Epidermal melanocyte (primary cell): Measurements from ENCODE around the gene DDAH1.
A peak's percentile ranks its signal among the peaks of the same experiment; 100 is the strongest.

Experiments used
- DNase-seq: peaks from one replicate; pipeline ENCODE4 v3.0.0; 2011; ENCODE audit warnings: low spot score; ENCODE audit not compliant: insufficient read length

Gene DDAH1

DNA sequence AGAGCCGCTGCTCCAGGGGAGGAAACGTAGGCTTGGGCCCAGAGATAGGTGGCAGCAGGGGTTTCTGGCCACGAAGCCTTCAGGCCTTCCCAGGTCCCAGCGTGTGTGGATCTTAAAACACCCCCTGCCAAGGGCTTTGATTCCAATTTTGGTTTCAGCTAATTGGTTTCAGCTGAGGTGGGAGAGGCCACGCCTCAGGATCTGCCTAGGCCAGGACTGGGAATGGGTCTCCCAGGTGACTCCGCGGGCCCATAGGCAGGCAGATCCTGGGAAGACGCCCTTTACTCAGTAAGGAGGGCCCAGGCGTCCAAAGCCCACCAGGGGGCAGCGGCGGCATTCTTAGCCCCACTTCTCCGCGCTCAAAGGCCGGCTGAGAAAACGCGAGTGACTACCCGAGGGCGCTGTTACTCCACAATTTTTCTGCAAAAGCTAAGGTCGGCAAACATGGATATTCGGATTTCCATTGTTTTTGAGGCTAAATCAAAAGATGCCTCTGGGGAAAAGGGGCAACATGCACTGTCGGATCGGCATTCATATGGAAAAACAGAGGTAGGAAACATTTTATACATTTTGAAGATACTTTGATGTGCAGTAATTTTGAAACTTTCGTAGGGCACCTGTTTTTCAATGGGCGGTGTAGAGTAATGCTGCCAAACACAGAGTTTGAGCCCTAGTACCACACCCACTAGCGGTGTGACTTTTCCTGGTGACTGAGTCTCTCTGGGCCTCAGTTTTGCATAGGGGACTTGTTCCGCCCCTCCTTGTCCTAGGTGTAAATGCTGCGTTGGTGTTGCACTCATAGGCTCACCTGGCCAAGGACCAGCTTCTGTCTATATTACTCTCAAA lies 156.7 kb downstream of the DDAH1 start:
- peak; percentile 68 for DNase-seq

DNA sequence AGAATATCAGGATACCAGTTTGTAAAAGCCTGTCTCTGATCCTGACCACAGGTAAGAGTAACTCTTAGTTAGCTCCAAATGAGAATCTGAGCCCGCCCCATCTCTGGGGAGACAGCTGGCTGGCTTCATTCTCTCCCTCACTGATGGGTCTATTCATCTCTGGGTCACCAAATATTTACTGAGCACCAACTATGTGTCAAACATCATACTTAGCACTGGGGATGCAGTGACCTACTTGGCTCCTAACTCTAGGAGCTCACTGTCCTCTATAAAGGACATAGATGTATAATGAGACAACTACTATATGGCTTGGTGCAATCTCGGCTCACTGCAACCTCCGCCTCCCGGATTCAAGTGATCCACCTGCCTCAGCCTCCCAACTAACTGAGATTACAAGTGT lies 158.7 kb downstream of the DDAH1 start:
- no peak for DNase-seq

DNA sequence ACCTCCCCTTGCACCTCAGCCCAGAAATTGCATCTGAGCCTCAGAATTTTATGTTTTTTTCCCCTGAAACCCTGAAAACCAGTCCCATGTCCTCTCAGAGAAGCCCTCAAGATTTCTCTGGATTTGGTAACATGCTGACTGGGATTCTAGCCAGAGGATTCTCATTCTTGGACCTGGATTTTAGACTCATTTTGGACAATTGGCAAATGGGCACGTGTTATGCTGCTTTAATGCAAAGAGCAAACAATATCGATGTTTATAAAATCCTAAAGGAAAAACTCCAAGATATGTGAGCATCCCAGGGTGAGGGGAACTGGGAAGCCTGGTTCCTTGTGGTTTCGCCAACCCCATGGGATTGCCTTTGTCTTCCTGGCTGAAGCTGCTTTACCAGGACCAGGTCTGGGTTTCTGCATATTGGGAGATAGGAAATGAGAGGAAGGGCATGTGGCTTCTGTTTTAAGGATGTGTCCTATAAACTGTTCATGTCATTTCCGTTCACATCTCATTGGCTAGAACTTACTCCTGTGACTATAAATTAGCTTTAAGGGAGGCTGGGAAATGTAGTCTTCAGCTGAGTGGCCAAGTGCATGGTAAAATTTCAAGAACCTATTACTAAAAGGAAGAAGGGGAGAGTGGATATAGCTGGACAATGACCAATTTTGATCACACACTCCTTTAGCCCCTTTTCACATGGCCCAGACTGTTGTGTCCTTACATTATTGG lies 161.4 kb downstream of the DDAH1 start:
- DNase-seq = no peak

DNA sequence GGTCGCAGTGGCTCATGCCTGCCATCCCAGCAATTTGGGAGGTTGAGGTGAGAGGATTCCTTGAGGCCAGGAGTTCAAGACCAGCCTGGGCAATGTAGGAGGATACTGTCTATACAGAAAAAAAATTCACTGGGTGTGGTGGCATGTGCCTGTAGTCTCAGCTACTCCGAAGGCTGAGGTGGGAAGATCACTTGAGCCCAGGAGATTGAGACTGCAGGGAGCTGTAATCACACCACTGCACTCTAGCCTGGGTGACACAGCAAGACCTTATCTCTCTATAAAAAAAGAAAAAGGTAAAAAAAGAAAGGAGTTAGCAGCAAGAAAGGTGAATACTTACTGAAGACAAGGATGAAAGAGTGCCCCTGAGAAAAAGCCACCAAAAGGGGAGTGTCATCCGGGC lies 164.8 kb downstream of the DDAH1 start:
- no peak for DNase-seq

DNA sequence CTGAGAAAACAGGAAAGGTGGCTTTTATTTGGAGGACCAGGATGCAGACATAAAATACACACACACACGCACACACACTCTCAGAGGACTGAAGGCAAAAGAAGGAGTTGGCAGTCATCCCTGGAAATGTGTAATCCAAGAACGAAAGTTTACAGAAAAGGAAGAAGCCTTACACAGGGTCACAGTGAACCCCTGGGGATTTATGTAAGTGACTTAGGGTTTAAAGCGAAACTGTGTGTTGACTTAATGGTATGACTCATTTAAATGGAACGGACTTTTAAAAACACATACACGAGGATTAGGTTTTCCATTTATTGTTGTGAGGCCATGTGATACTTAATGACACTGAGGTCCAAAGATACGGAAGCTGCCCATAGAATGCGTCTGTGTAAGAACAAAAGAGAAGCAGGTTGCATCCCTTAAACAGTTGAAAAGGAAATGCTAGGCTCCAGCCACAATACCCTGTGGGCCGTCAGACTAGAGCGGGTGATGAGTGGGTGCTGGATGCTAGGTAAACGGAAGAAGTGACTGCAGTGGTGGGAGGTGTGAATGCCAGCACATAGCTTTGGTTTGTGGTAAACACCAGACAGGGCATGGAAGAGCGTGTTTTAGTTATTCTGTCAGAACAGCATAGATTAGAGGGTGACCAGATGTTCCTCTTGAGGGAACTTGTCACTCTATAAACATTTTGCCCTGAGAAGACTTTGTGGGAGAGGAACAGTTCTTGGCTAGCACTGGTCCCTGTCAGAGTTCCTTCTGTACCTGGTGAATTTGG lies 166.9 kb downstream of the DDAH1 start:
- DNase-seq = no peak

DNA sequence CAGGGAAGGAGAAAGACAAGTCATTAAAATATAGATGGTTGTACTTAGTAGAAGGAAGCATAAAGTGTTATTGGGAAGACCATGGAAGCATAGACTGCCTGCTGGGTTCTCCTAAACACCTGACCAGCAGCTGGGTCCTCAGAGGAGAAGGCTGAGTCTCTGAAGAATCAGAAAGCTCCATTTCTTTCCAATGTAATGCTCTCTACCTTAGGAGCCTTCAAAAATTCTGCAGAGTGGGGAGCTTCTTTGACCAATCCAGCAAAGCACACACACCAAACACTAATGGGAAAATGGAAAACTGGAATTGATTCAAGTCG lies 167.5 kb downstream of the DDAH1 start:
- DNase-seq = no peak

DNA sequence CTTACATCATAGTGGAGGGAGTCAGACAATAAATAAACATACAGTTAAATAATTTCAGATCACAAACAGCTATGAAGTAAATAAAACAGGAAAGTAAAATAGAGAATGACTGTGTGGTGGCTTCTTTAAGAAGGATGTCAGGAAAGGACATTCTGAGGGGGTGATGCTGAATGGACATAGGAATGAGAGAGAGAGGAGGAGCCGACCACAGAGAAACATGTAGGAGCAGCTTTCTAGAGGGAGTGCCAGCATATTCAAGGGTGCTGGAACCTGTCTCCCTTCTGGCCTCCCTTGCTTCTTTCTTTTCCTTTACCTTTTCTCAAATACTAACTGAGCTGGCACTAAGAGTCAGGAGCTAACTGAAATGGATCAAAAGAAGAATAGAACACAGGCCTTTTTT lies 168.0 kb downstream of the DDAH1 start:
- DNase-seq = no peak

DNA sequence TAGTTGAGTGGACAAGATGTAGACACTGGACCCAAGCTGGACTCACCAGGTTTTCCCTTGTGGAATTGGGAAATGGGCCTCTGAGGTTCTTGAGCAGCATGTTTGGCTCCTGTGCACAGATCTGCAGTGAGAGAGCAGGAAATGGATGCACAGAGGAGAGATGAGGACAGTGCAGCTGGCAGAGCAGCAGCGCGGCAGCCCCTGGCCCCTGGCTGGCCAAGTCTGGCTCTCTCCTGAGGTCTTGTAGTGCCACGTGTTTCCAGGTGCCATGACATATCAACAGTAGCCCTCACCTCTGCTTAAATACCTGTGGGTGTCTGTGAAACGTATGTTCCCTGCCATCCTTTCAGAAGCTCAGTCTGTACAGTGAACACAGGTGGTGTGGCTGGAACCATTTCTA lies 169.3 kb downstream of the DDAH1 start:
- DNase-seq = no peak

DNA sequence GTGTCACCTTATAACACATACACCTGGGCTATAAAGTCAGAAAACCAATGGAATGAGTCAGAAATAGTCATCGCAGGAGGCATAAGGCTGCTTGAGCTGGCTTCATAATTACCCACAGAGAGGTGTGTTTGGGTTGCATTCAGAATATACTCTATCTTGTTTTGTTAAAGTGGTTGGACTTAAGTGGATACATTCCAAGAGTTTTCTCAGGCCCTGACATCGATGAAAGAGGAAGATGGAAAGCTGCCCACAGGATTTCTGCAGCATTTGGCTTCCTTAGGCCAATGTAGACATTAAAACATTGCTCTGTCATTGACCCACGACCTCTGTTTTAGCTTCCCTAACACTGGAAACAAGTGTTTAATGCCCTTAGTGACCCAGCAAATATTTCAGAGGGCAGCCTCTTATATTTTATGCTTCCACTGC lies 169.9 kb downstream of the DDAH1 start:
- DNase-seq = no peak

DNA sequence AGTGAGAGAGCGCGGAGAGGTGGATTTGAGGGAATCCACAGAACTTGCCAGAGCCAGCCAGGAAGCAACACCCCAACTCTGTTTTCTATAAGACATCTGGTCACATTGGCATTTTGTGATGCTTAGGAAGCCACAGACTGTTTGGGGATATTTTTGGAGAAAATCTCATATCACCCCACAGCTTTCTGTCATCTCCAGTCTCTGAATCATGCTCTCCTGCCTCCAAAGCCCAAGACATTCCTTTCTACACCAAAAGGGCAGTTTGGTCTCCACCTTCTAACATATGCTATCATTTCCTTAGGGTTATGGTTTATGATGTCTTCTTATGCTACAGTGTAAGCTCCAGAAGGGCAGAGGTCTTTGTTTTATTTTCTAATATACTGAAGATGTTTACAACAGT lies 174.1 kb downstream of the DDAH1 start:
- DNase-seq = no peak

DNA sequence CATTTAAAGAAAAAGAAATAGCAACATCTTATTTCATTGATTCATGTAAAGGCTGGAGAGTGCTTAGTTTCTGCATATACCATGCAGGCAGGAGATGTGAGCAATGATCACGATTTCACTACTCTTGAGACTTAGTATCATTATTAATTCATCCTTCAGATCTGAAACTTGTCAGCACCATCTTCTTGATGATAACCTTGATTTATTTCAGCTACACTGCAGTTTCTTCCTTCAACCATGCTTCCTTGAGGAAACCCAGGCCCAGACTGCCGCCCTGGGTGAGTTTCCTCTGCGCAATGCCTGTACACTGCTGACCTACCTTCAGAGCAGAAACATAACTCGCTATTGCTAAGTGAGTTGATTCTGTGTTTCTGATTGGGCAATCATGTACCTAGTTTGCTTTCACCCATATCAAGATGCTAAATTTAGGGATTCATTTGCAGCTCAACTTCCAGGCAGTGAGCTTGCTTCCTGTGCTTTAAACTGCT lies 175.1 kb downstream of the DDAH1 start:
- no peak for DNase-seq

DNA sequence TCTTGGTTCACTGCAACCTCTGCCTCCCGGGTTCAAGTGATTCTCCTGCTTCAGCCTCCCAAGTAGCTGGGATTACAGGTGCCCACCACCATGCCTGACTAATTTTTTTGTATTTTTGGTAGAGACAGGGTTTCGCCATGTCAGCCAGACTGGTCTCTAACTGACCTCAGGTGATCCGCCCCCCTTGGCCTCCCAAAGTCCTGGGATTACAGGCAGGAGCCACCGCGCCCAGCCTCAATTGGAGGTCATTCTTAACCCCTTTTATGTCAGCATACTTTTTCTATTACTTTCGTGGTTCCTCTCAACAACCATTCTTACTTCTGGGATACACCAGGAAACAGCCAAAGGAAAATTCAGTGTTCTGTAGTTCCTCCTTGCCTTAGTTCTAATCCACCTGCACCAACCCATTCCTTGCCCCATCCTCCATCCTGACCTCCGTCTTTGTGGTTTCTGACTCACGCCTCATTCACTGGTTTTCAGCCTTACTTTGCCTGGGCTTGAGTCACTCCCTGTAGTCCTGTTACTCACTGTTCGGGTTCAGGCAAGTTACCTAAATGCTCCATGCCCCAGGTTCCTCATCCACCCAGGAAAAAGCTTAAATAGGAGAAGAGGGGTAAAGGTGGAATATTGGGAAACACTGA lies 175.6 kb downstream of the DDAH1 start:
- DNase-seq = no peak

DNA sequence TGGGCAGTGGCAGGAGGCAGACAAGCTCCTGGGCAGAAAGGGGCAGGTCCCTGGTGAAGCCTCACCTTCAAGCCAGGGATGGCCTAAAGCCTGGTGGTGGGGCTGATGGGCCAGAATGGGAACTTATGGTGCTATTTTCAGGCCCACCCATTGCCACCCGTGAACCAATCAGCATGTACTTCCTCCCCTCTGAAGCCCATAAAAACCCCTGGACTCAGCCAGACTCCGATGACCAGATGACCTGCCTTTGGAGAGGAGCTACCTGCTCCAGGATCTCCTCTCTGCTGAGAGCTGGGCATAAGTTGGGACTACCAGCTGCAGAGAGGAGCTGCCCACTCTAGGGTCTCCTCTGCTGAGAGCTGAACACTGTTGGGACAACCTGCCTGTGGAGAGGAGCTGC lies 180.8 kb downstream of the DDAH1 start:
- DNase-seq = no peak

DNA sequence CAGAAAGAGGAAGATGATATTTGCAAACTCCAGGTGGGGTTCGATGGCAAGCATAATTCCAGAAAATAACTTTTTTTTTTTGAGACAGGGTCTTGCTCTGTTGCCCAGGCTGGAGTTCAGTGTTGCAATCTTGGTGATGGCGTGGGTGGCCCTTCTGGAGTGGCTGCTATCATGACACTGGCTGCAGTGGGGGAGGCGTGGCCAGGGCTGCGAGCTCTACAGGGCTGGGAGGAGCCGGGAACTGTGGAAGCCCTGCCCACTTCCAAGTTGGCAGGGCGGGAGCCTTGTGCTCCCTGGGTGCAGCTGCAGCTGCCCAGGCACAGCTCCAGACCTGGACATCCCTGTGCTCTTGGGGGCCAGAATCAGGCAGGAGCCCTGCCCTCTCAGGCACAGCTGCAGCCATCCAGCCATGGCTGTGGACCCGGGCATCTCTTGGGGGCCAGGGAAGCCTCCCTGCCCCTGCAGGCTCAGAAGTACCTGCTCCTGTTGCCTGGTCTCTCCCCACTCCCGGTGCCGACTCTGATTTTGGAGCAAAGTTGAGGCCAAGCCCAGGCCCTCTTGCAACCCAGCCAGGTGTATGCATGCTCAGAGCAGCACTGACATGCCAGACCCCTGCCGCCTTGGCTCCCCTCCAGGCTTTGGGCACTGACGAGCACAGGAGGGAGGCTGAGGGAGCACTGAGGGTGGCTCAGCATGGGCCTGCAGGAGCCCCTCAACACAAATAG lies 181.3 kb downstream of the DDAH1 start:
- DNase-seq = no peak

DNA sequence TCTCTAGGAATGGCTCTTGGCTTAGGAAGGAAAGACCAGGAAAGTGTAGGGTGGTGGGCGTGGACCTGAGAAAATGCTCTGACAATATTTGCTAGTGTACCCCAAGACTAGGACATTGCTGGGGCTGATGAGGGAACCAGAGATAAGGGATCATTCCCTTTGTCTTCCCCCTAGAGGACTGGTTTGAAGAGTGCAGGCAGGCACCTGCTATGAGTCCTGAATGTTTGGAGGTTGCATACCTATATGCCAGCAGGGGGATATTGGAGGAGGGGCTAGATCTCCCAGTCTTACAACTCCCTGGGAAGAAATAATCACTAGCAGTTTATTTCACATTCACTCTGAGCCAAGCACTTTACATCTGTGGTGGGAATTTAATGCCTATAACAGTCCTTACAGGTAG lies 182.5 kb downstream of the DDAH1 start:
- DNase-seq = no peak

DNA sequence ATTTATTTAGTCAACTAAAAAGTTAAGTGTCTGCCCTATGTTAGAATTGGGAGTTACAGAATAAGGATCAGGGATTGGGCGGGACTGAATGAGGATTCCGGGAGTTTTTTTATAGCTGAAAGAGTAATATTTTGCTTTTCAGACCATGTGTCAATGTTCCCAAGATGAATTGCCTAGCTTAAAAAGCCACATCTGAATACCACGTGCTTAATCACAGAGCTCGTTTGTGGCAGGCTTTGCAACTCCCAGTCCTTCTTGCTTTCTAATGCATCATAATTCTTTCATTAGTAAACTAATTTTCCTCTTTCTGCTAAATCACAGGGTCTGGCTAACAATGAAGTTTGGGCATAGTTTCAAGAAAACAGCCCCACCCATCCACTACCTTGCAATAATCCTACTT lies 184.3 kb downstream of the DDAH1 start:
- no peak for DNase-seq

DNA sequence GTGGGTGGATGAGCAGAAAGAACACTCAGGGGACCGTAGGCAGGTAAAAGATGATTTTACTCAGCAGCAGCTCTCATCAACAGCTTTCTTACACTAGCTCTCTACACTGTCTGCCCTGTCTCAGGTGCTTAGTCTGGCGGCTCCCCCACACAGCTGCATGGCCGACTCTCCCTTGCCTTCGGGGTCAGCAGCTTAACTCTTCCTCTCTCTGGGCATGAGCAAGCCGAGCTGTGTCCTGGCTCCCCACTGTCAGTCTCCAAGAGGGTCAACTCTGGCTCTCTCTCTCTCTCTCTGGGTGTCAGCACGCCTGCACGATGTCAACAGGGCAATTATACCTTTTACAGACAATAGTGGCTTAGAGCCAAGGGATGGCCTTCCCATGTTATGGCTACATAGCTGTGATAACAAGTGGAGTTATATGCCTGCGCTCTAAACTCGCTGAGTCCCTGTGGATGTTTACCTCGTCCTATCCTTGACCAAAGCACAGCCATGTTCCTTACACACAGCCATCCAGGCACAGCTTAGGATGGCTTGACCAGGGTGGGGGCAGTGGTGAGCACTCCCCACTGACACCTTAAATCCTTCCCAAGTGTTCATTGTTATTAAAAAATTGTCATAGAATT lies 185.4 kb downstream of the DDAH1 start:
- DNase-seq = no peak

DNA sequence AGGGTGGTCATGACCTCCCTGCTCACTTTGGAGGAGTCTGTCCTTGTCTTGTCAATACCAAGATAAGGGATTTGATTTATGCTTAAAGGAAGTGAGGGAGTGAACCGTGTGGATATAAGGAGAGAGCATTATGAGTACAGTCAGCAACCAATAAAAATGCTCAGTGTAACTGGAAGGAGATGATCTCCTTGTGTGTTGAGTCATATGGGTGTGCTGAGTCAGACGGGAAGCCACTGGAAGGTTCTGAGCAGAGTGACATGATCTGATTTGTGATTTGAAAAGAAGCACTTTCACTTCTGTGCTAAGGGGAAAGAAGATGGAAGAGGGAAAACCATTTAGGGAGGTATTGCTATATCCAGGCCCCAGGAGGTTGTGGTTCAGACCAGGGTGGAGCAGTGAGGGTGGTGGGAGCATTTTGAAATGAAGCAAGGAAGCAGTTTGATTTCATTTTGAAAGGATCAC lies 186.1 kb downstream of the DDAH1 start:
- peak; percentile 28 for DNase-seq

DNA sequence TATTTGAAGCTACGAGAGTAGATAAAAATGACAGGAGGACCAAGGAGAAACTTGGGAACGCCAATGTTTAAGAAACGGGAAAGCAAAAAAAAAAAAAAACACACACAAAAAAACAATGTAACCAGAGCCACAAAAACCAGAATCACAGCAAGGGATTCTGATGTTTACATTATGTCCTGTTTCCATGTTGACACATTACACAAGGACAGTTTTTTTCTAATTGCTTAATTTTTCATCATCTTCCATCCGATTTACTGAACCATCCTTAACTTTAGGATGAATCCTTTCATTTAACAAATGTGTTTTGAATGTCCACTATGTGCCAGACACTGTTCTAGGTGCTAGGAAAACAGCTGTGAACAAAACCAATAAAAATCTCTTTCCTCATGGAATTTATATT lies 187.2 kb downstream of the DDAH1 start:
- DNase-seq = no peak

DNA sequence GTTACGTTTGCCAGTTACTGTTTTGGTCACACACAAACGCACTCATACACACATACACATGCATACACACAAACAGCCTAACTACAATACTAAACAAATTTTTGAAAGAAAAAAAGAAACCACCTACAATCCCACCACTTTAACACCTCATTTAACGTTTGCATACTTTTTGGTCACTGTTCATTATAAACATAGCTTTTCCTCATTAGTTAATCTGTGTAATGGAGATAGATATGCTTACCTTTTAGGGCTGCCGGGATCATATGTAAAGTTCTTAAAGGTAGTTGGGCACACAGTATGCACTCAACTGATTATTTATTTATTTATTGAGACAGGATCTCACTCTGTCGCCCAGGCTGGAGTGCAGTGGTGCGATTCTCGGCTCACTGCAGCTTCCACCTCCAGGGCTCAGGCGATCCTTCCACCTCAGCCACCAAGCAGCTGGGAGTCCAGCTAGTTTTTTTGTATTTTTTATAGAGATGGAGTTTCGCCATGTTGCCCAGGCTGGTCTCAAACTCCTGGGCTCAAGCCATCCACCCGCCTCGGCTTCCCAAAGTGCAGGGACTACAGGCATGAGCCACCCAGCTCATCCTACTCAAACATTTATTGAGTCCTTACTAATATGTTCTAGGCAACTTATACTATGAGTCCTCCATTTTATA lies 187.8 kb downstream of the DDAH1 start:
- DNase-seq = no peak
